Activated naive CD4-positive, alpha-beta T cell treated with anti-CD3 and anti-CD28 coated beads, Interleukin-2, amount 10 ng/mL, durations not matched to agents 7 days and 5 days (primary cell): ENCODE measurements around the gene SON.
"Not testable (repeated sequence)": the region's sequence is repeated elsewhere in the genome, so short reads cannot be mapped to it uniquely, and the experiment has no call there.

Experiments
- CTCF ChIA-PET: fragments of 350-600 bp; sonication (Branson Sonifier 250); formaldehyde crosslinking; loops from one replicate; lab custom pipeline; 2021; ENCODE audit warnings: antibody characterized with exemption; lab: Charles Lee
- DNase-seq: peaks from one replicate; pipeline ENCODE4 v3.0.0-alpha.2; 2020
- H3K27ac Mint-ChIP-seq: one replicate; pipeline ENCODE4 v1.8.0; 2021; ENCODE audit warnings: mild to moderate bottlenecking, moderate library complexity, mixed read lengths
- H3K27me3 Mint-ChIP-seq: one replicate; pipeline ENCODE4 v1.8.0; 2021; ENCODE audit warnings: mild to moderate bottlenecking, mixed read lengths
- H3K36me3 Mint-ChIP-seq: one replicate; pipeline ENCODE4 v1.8.0; 2021; ENCODE audit warnings: mixed read lengths
- H3K4me1 Mint-ChIP-seq: one replicate; pipeline ENCODE4 v1.8.0; 2021; ENCODE audit warnings: mixed read lengths
- H3K4me3 Mint-ChIP-seq: one replicate; pipeline ENCODE4 v1.8.0; 2021; ENCODE audit warnings: mild to moderate bottlenecking, moderate library complexity, mixed read lengths
- H3K9me3 Mint-ChIP-seq: one replicate; pipeline ENCODE4 v1.8.0; 2021; ENCODE audit warnings: mixed read lengths

Gene SON

GRCh38 chr21:33572350-33572749 lies 29.5 kb downstream of the SON start:
- CTCF ChIA-PET: interaction anchor here (1.0 kb wide), 1 partner anchor 11 kb away, joined by 4 read pairs; no protein-coding TSS in a partner anchor

GRCh38 chr21:33576741-33577141 lies 33.9 kb downstream of the SON start:
- H3K36me3 Mint-ChIP-seq: peaks cover 48% of the 10 kb centered on the region
- H3K4me1 Mint-ChIP-seq, H3K4me3 Mint-ChIP-seq, CTCF ChIA-PET, H3K9me3 Mint-ChIP-seq, DNase-seq, H3K27me3 Mint-ChIP-seq, H3K27ac Mint-ChIP-seq: not testable (repeated sequence)

More at GRCh38 chr21:33572350-33572749, 29.5 kb downstream of the SON start:
- peaks cover 3% of the 10 kb centered on the region for H3K4me1 Mint-ChIP-seq
- H3K27me3 Mint-ChIP-seq: no peaks in the 10 kb centered on the region
- peaks cover 56% of the 10 kb centered on the region for H3K36me3 Mint-ChIP-seq
- no peaks in the 10 kb centered on the region for H3K9me3 Mint-ChIP-seq
- H3K27ac Mint-ChIP-seq: no peak overlapping the region
- no peak for DNase-seq
- no peak overlapping the region for H3K4me3 Mint-ChIP-seq

GRCh38 chr21:33578214-33578613 lies 35.4 kb downstream of the SON start:
- no peaks in the 10 kb centered on the region for H3K9me3 Mint-ChIP-seq

GRCh38 chr21:33578959-33579542 lies 36.2 kb downstream of the SON start:
- peaks cover 35% of the 10 kb centered on the region for H3K36me3 Mint-ChIP-seq
- no peaks in the 10 kb centered on the region for H3K27me3 Mint-ChIP-seq
- H3K27ac Mint-ChIP-seq: peak overlapping the region; percentile 22
- H3K4me3 Mint-ChIP-seq: no peak overlapping the region
- H3K4me1 Mint-ChIP-seq: peaks cover 8% of the 10 kb centered on the region
- H3K9me3 Mint-ChIP-seq: no peaks in the 10 kb centered on the region
- CTCF ChIA-PET: interaction anchor here (1.0 kb wide), 1 partner anchor 9 kb away, joined by 3 read pairs; the partner anchor contains the start of gene DONSON
- DNase-seq: no peak

More at GRCh38 chr21:33578214-33578613, 35.4 kb downstream of the SON start:
- H3K4me3 Mint-ChIP-seq: no peak overlapping the region
- no peak overlapping the region for H3K27ac Mint-ChIP-seq
- no peak for DNase-seq
- H3K4me1 Mint-ChIP-seq: peaks cover 8% of the 10 kb centered on the region
- peaks cover 41% of the 10 kb centered on the region for H3K36me3 Mint-ChIP-seq
- CTCF ChIA-PET: no interaction called here
- no peaks in the 10 kb centered on the region for H3K27me3 Mint-ChIP-seq

GRCh38 chr21:33584455-33584854 lies 41.6 kb downstream of the SON start:
- no peaks in the 10 kb centered on the region for H3K27me3 Mint-ChIP-seq
- DNase-seq: no peak
- CTCF ChIA-PET: interaction anchor here (0.5 to 2.1 kb wide), 2 partner anchors 22 to 122 kb away, joined by 3 to 11 read pairs; no protein-coding TSS in a partner anchor
- no peaks in the 10 kb centered on the region for H3K9me3 Mint-ChIP-seq
- H3K27ac Mint-ChIP-seq: no peak overlapping the region
- peaks cover 32% of the 10 kb centered on the region for H3K4me1 Mint-ChIP-seq
- no peak overlapping the region for H3K4me3 Mint-ChIP-seq
- H3K36me3 Mint-ChIP-seq: peaks cover 26% of the 10 kb centered on the region

- H3K27me3 Mint-ChIP-seq: no peaks in the 10 kb centered on the region
- peak overlapping the region; percentile 58 for H3K27ac Mint-ChIP-seq
- peaks cover 34% of the 10 kb centered on the region for H3K4me1 Mint-ChIP-seq
Measured at GRCh38 chr21:33586927-33587326, 44.1 kb downstream of the SON start.

GRCh38 chr21:33587792-33588484 lies 45.1 kb downstream of the SON start:
- H3K27ac Mint-ChIP-seq: peak overlapping the region; percentile 89
- peaks cover 21% of the 10 kb centered on the region for H3K36me3 Mint-ChIP-seq
- H3K9me3 Mint-ChIP-seq: no peaks in the 10 kb centered on the region
- H3K4me3 Mint-ChIP-seq: peak overlapping the region; percentile 90
- peak; percentile 48 for DNase-seq
- CTCF ChIA-PET: interaction anchor here (1.2 to 4.1 kb wide), 2 partner anchors 9 to 18 kb away, joined by 3 to 24 read pairs; no protein-coding TSS in a partner anchor
- H3K27me3 Mint-ChIP-seq: no peaks in the 10 kb centered on the region
- H3K4me1 Mint-ChIP-seq: peaks cover 34% of the 10 kb centered on the region

More at GRCh38 chr21:33586927-33587326, 44.1 kb downstream of the SON start:
- peaks cover 22% of the 10 kb centered on the region for H3K36me3 Mint-ChIP-seq
- DNase-seq: no peak
- H3K4me3 Mint-ChIP-seq: peak overlapping the region; percentile 68
- H3K9me3 Mint-ChIP-seq: no peaks in the 10 kb centered on the region
- CTCF ChIA-PET: no interaction called here

- Mint-ChIP-seq H3K9me3 (no peaks in the 10 kb centered on the region), H3K36me3 (peaks cover 23% of the 10 kb centered on the region), H3K4me1 (peaks cover 34% of the 10 kb centered on the region), H3K27ac (peak within 1 kb of the TSS; percentile 89), H3K4me3 (peak within 1 kb of the TSS; percentile 92), H3K27me3 (no peaks in the 10 kb centered on the region)
- DNase-seq: peak; percentile 89
- CTCF ChIA-PET: interaction anchor here (1.2 to 4.1 kb wide), 2 partner anchors 9 to 17 kb away, joined by 3 to 24 read pairs; no protein-coding TSS in a partner anchor
Measured at GRCh38 chr21:33588485-33589335, 45.9 kb downstream of the SON start, which contains the start of gene DONSON. Gene DONSON, minus strand, starts transcription at chr21:33588684. Its CDS starts 43 bp downstream, at chr21:33588641.

GRCh38 chr21:33598051-33598450 lies 55.2 kb downstream of the SON start:
- Mint-ChIP-seq H3K4me3 (no peak overlapping the region), H3K9me3 (no peaks in the 10 kb centered on the region), H3K27me3 (no peaks in the 10 kb centered on the region), H3K4me1 (no peaks in the 10 kb centered on the region), H3K36me3 (peaks cover 23% of the 10 kb centered on the region), H3K27ac (no peak overlapping the region)
- DNase-seq: no peak
- CTCF ChIA-PET: interaction anchor here (1.5 kb wide), 1 partner anchor 10 kb away, joined by 3 read pairs; no protein-coding TSS in a partner anchor

GRCh38 chr21:33608559-33608958 lies 65.7 kb downstream of the SON start:
- H3K27me3 Mint-ChIP-seq: no peaks in the 10 kb centered on the region
- no peak for DNase-seq

GRCh38 chr21:33611006-33611744 lies 68.3 kb downstream of the SON start:
- H3K4me1 Mint-ChIP-seq: no peaks in the 10 kb centered on the region
- DNase-seq: no peak
- no peaks in the 10 kb centered on the region for H3K9me3 Mint-ChIP-seq
- peaks cover 9% of the 10 kb centered on the region for H3K36me3 Mint-ChIP-seq
- H3K27me3 Mint-ChIP-seq: no peaks in the 10 kb centered on the region
- H3K4me3 Mint-ChIP-seq: no peak overlapping the region
- CTCF ChIA-PET: no interaction called here
- H3K27ac Mint-ChIP-seq: no peak overlapping the region

More at GRCh38 chr21:33608559-33608958, 65.7 kb downstream of the SON start:
- Mint-ChIP-seq H3K36me3 (peaks cover 8% of the 10 kb centered on the region), H3K27ac (no peak overlapping the region), H3K4me1 (no peaks in the 10 kb centered on the region), H3K4me3 (no peak overlapping the region), H3K9me3 (no peaks in the 10 kb centered on the region)
- CTCF ChIA-PET: no interaction called here

- H3K4me1 Mint-ChIP-seq, H3K4me3 Mint-ChIP-seq, DNase-seq, H3K27ac Mint-ChIP-seq, CTCF ChIA-PET, H3K27me3 Mint-ChIP-seq, H3K9me3 Mint-ChIP-seq: not testable (repeated sequence)
- H3K36me3 Mint-ChIP-seq: peaks cover 28% of the 10 kb centered on the region
Measured at GRCh38 chr21:33617565-33617964, 74.7 kb downstream of the SON start.

- DNase-seq: no peak
- H3K27ac Mint-ChIP-seq: no peak overlapping the region
- H3K36me3 Mint-ChIP-seq: peaks cover 26% of the 10 kb centered on the region
- H3K9me3 Mint-ChIP-seq: no peaks in the 10 kb centered on the region
- H3K27me3 Mint-ChIP-seq: no peaks in the 10 kb centered on the region
- no peaks in the 10 kb centered on the region for H3K4me1 Mint-ChIP-seq
- CTCF ChIA-PET: no interaction called here
- no peak overlapping the region for H3K4me3 Mint-ChIP-seq
Measured at GRCh38 chr21:33618407-33618806, 75.6 kb downstream of the SON start.
